Thyroid gland (tissue), 4 donors: Measurements from ENCODE around the gene TOP2A. TPM values are rescaled to one million over a fixed set of nuclear protein-coding genes. Genes with fewer than 3 reads are reported as not detected.

Experiments used
- DNase-seq, 2 donors: peaks; one replicate each; pipeline ENCODE4 v3.0.0-alpha.2; 2019
- H3K27ac ChIP-seq, 3 donors: fragments of 200-600 bp; sonication (generic); 1 replicate in 2 of 3; 2 replicates in 1 of 3; pipeline ENCODE4 v1.5.1; 2016 to 2019; ENCODE audit warnings: mild to moderate bottlenecking in 1 of 3, moderate library complexity in 1 of 3
- H3K27me3 ChIP-seq: fragments of 200-600 bp; sonication (generic); one replicate; pipeline ENCODE4 v1.5.1; 2019
- H3K36me3 ChIP-seq, 2 donors: fragments of 200-600 bp; sonication (generic); one replicate each; pipeline ENCODE4 v1.5.1; 2016 to 2019
- H3K4me1 ChIP-seq, 2 donors: fragments of 200-600 bp; sonication (generic); one replicate each; pipeline ENCODE4 v1.5.1; 2017 to 2019
- H3K4me3 ChIP-seq, 3 donors: fragments of 200-600 bp; sonication (generic); replicated peaks in 1 of 3; 1 replicate in 2 of 3; 2 replicates in 1 of 3; pipeline ENCODE4 v1.5.1; 2016; ENCODE audit warnings: mild to moderate bottlenecking in 1 of 3
- H3K9me3 ChIP-seq: fragments of 200-600 bp; sonication (generic); one replicate; pipeline ENCODE4 v1.5.1; 2017
- POLR2A ChIP-seq, 2 donors: fragments of 450-650 bp; IDR thresholded peaks; one replicate each; pipeline ENCODE4 v1.6.1; 2017; ENCODE audit warnings: antibody characterized with exemption in 2 of 2, mild to moderate bottlenecking in 2 of 2, moderate library complexity in 1 of 2
- WGBS, 2 donors: methylation state at CpG; one replicate each; pipeline ENCODE4 v1.1.5; 2017; 5-methylcytosine and 5-hydroxymethylcytosine counted together
- intact Hi-C: fragments of 100-400 bp; cut with DNase I; formaldehyde crosslinking; loops from one replicate; pipeline ENCODE4 v1.15.1; 2023
- total RNA-seq, 4 donors: library from RNA; depleted of rRNA; stranded (reverse); fragments of >200 nt; gene quantifications; one replicate each; pipeline ENCODE4 v1.2.3, GENCODE V29; 2016
- TF ChIP-seq, protein P1 (sequence below), 6 experiments: fragments of 200-600 bp in 3 of 6; fragments of 450-650 bp in 3 of 6; sonication (generic) in 3 of 6; IDR thresholded peaks; one replicate each; pipeline ENCODE4 v1.5.1; 2016 to 2019; ENCODE audit warnings: antibody characterized with exemption in 6 of 6, mild to moderate bottlenecking in 2 of 6, inconsistent platforms in 1 of 6, moderate library complexity in 1 of 6

The TOP2A gene
- total RNA-seq, 4 donors from 2014 or later = 0.20 to 5.2 (median 2.2) TPM

DNA sequence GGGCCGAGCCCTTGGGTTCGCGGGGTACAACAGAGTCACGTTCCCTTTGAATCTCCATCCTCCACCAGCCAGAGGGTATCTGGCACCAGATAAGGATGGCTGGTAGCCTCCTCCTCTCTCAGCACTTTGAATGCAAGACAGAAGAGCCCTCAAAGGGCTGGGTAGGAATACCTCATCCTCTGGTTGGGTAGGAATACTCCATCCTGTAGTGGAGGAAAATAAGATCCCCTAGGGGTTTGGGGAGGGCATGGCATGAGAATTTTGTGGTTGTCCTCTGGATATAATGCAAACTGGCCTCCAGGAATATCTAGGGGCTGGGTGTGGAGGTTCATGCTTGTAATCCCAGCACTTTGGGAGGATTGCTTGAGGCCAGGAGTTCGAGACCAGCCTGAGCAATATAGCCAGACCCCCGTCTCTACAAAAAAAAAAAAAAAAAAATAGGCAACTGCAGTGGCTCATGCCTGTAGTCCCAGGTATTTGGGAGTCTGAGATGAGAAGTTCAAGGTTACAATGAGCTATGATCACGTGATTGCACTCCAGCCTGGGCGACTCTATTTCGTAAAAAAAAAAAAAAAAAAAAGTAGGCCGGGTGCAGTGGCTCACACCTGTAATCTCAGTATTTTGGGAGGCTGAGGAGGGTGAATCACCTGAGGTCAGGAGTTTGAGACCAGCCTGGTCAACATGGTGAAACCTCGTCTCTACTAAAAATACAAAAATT is 28.2 kb upstream of the TOP2A start:
- no peaks in the 10 kb centered on the region for H3K9me3 ChIP-seq
- no peaks in the 10 kb centered on the region for H3K27me3 ChIP-seq
- intact Hi-C loops = loop anchor here (2.0 kb wide), 1 partner anchor 29 kb away; no protein-coding TSS in a partner anchor
- no peaks in the 10 kb centered on the region for H3K36me3 ChIP-seq
- peaks cover 54 to 58% of the 10 kb centered on the region in 2 donors for H3K4me1 ChIP-seq
- WGBS, 2 donors = 54 to 65% methylated on average over 11 of the region's 11 CpGs
- DNase-seq = no peak
- H3K4me3 ChIP-seq = peak overlapping the region in 2 of 3 donors; percentile 59 to 65
- peak overlapping the region; percentile 93 to 98 (median 94) for H3K27ac ChIP-seq
- no peak for TF ChIP-seq POLR2A (IDR thresholded peaks at IDR 0.05)
- TF ChIP-seq, protein P1, sequence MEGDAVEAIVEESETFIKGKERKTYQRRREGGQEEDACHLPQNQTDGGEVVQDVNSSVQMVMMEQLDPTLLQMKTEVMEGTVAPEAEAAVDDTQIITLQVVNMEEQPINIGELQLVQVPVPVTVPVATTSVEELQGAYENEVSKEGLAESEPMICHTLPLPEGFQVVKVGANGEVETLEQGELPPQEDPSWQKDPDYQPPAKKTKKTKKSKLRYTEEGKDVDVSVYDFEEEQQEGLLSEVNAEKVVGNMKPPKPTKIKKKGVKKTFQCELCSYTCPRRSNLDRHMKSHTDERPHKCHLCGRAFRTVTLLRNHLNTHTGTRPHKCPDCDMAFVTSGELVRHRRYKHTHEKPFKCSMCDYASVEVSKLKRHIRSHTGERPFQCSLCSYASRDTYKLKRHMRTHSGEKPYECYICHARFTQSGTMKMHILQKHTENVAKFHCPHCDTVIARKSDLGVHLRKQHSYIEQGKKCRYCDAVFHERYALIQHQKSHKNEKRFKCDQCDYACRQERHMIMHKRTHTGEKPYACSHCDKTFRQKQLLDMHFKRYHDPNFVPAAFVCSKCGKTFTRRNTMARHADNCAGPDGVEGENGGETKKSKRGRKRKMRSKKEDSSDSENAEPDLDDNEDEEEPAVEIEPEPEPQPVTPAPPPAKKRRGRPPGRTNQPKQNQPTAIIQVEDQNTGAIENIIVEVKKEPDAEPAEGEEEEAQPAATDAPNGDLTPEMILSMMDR (IDR thresholded peaks at IDR 0.05) = peak in 1 of 6 experiments; percentile 15

DNA sequence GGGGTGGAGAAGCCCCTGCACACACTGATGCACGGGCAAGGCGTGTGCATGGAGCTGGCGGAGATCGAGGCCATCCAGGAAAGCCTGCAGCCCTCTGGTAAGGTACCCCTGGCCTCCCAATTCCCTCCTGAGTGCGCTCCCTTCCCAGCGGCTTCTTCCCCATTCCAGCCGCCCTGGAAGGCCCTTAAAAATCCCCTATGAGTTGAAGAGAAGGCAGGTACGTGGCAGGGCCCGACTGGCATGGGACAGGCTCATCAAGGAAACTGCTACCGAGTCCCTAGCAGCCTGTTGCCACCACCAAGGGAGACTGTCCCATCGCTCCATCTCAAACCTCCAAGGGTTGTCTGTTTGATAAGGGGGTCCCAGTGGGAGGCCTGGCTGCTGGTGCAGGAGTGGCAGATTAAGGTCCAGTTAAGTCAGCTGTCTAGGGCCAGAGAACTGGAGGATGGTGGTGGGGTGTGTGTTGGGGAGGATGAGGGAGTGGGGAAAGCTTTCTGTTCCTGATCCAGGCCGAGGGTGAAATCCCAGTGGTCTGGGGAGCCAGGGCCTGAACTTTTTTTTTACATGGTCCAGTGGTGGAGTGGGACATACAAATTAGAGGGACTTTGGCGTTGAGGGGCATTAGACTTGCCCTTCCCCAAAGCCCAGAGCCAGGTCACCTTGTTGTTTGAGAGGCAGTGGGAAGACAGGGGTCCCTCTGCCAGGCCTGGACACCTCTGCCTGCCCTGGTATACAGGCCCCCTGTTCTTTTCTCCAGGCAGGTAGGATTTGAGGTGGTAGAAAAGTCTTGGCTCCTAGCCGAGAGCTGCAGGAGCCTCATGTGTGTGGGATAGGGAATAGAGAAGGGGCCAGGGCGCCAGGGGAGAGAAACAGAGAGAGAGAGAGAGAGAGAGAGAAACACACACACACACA is 26.5 kb upstream of the TOP2A start:
- peak overlapping the region; percentile 65 to 77 (median 76) for H3K4me3 ChIP-seq
- 15 to 21% methylated on average over 6 to 11 of the region's 15 CpGs for WGBS, 2 donors
- TF ChIP-seq, protein P1 (IDR thresholded peaks at IDR 0.05) = no peak
- TF ChIP-seq POLR2A (IDR thresholded peaks at IDR 0.05) = no peak

DNA sequence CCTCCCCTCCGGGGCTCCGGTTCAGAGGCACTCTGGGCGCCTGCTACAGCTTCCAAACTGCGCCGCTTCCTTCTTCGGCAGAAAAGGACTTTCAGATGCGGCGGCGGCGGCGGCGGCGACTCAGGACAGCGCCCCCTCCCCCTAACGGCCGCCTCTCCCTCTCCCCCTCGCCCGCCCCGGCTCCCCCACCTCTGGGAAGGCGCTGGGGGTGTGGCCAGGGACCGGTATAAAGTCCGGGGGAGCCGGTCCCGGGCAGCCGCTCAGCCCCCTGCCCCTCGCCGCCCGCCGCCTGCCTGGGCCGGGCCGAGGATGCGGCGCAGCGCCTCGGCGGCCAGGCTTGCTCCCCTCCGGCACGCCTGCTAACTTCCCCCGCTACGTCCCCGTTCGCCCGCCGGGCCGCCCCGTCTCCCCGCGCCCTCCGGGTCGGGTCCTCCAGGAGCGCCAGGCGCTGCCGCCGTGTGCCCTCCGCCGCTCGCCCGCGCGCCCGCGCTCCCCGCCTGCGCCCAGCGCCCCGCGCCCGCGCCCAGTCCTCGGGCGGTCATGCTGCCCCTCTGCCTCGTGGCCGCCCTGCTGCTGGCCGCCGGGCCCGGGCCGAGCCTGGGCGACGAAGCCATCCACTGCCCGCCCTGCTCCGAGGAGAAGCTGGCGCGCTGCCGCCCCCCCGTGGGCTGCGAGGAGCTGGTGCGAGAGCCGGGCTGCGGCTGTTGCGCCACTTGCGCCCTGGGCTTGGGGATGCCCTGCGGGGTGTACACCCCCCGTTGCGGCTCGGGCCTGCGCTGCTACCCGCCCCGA is 25.7 kb upstream of the TOP2A start, which contains the start of gene IGFBP4:
IGFBP4 (plus strand) TSS at position 255 of the 792 bp plus-strand sequence; CDS start at position 541, 286 bp downstream.
- peaks cover 28 to 33% of the 10 kb centered on the region in 2 donors for H3K4me1 ChIP-seq

More for the DNA sequence above, 26.5 kb upstream of the TOP2A start:
- Histone ChIP-seq H3K27ac (peak overlapping the region; percentile 93 to 98 (median 94)), H3K36me3 (no peaks in the 10 kb centered on the region), H3K9me3 (no peaks in the 10 kb centered on the region), H3K27me3 (no peaks in the 10 kb centered on the region), H3K4me1 (peaks cover 37 to 42% of the 10 kb centered on the region in 2 donors)
- intact Hi-C loops = loop anchor here (2.0 to 5.0 kb wide), 3 partner anchors 31 to 113 kb away; no protein-coding TSS in a partner anchor
- DNase-seq = peak; percentile 53 to 55

More for the DNA sequence above, 25.7 kb upstream of the TOP2A start, which contains the start of gene IGFBP4:
- intact Hi-C loops = loop anchor here (5.0 kb wide), 2 partner anchors 89 to 114 kb away; no protein-coding TSS in a partner anchor
- 4% methylated on average over 11 of the region's 98 CpGs; no CpG with 5 or more reads in 1 of the 2 donors for WGBS, 2 donors
- Histone ChIP-seq H3K4me3 (peak within 1 kb of the TSS; percentile 65 to 77 (median 76)), H3K36me3 (no peaks in the 10 kb centered on the region), H3K27ac (peak within 1 kb of the TSS; percentile 93 to 98 (median 94)), H3K27me3 (no peaks in the 10 kb centered on the region), H3K9me3 (no peaks in the 10 kb centered on the region)
- peak; percentile 52 to 90 for TF ChIP-seq POLR2A (IDR thresholded peaks at IDR 0.05)
- TF ChIP-seq, protein P1 (IDR thresholded peaks at IDR 0.05) = peak in 3 of 6 experiments; percentile 22 to 45 (median 37)
- peak; percentile 87 to 88 for DNase-seq
